ENCODE measurements around the gene EML1.

Gene EML1

DNA sequence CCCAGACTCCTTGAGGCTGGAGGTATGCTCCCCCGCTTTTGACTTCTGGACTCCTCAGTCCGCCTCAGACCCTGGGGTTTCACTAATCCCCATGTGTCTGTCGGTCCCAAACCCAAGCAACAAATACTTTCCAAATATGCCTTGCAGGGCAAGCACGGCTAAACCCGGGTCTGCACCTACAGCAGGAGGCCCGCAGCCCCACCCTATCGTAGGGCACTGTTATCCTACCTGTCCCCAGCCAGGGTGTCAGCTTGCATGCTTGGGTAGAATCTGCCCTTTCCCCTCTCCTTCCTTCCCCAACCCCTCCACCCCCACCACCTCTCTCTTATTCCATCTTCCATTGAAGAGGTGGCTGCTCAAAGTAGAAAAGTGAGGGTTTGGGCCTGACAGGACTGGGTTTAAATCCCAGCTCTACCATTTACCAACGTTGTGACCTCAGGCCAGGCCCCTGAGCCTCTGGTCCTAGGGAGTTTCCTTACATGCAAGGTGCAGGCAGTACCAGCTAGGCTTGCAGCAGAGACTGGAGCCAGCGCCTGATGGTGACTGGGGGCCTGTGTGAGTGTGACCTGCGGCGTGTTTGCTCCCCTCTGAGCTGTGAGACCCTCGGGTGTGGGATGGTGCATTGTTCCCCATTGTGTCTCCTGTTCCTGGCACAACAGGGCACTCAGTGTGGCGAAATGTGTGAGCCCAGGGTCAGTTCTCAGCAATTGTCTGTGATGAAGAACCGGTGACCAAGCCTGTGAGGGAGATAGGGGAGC is 11.2 kb upstream of the EML1 start:
- no peak for DNase-seq

DNA sequence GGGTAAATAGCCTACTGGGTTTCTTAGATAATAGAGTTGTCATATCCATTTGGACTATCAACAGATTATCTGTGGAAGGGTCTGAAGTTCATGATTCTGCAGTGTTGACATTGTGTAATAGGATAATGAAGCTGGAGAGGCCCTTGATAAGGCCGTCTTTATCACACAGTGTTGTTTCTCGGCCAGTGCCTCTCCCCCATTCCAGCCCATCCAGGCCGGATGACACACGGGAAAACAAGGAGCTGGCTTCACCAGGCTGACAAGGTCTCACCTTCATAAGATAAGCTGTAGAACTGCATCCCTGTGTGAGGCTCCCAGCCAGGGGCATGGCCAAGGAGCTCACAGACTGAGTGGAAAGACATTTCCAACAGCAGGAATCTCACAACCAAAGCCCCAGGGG is 8.7 kb upstream of the EML1 start:
- DNase-seq: no peak

- DNase-seq: no peak
Measured at GRCh38 chr14:99785426-99785825, 7.8 kb upstream of the EML1 start.

DNA sequence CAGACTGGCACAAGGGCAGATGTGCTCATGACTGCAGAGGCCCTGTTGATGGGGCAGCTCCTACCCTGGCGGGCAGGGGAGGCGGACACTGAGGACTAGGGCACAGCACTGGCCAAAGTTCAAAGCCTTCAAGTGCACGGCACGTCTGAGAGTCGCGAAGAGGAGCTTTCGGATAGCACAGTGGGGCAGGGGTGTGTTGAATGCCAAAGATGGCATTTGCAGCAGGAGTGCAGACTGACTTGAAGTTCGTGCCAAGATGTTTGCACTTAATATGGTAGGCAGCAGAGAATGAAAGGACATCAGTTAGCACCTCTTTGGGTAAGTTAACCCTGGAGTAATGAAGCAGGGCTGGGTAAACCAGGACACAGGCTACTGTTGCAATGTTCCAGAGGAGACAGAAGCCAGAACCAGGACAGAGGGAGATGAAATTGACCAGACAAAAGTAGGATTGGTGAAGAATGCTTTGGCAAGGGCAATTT is 6.7 kb upstream of the EML1 start:
- DNase-seq: no peak

DNA sequence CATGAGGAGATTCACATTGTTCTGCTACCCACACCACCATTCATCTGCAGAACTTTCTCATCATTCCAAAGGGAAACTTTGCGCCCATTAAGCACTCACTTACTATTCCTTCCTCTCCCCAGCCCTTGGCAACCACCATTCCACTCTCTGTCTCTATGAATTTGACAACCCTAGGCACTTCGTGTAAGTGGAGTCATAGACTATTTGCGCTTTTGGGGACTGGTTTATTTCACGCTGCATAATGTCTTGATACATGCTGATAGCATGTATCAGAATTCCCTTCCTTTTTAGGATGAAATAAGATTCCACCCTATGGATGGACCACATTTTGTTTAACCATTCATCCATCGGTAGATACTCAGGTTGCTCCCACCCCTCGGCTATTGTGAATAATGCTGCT is 4.5 kb upstream of the EML1 start:
- DNase-seq: no peak

- DNase-seq: no peak
Measured at GRCh38 chr14:99789581-99789980, 3.6 kb upstream of the EML1 start.

GRCh38 chr14:99790201-99790977 is 2.8 kb upstream of the EML1 start:
- DNase-seq: peak; percentile 56

GRCh38 chr14:99790978-99791376 is 2.2 kb upstream of the EML1 start:
- peak; percentile 16 for DNase-seq

GRCh38 chr14:99791476-99792209 is 1.6 kb upstream of the EML1 start:
- DNase-seq: no peak

GRCh38 chr14:99792210-99792535 is 1.0 kb upstream of the EML1 start:
- no peak for DNase-seq

DNA sequence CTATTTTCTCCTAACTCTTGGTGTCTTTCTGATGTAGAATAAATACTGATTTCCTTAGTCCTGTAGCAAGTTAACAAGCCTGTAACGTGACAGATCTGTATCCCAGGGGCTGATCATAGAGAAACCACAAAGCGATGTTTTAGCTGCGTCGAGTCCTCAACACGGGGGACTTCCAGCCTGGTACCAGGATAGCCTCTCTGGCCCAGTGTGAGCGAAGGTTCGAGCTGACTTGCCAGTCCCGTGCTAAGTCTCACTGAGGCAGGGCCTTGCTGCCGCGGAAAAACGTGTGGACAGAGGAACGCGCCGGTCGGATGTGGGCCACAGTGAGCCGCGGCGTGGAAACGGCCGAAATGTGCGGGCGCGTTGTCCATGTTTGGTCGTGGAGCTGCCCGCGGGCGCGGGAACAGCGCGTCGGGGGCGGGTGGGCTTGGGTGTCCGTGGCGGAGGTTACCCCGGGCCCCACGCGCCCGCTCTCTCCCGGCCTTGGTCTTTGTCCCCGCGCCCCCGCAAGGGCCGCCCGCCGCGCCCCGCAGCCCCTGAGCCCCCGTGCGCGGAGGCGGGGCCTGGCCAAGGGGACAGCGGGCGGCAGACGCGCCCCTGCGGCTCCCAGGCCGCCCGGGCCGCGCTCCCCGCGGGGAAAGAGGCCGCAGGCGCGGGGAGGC is 531 bp upstream of the EML1 start:
- no peak for DNase-seq

DNA sequence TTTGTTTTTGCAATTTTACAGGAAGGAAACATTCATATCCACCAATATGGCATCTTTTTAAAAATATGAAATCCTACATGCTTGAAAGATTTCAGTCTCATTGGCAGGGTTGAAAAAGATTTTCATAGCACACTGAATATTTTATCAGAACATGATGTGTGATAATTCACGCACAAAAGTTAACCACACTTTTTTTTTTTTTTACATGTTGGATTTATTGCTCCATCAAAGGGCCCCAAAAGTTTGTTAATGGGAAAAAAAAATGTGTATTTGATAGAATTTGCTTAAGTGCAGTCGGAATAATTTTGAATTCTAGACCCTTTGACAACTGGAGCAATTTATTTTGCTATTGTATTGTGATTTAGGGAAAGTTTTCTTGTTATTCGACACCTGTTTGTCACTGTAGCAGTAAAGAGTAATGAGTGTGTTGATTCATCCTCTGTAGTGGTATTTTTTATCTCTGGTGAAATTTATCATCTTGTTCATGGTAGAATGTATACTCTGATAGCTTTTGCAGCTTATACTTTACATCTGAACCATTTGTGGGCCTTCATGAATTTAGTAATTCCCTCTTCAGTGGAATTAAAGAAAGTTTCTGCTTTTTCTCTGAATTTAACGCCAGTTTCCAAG is 1.1 kb downstream of the EML1 start:
- DNase-seq: no peak

DNA sequence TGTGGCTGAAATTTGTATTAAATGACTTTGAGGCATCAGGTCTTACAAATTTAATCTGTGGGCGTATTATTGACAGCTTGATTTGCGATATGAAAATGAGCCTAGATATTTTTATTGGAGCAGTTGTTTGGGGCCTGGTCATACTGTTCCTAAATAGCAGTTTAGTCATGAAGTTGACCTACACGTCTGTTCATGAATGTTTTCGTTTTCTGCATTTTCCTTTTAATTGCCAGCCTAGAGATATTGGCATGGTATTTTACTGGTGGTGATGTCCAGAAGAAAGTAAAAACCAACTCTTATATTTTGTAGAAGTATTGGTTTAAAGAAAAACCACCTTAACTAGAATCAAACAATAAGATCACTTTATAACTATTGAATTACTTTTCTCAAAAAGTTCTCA is 1.8 kb downstream of the EML1 start:
- DNase-seq: no peak

DNA sequence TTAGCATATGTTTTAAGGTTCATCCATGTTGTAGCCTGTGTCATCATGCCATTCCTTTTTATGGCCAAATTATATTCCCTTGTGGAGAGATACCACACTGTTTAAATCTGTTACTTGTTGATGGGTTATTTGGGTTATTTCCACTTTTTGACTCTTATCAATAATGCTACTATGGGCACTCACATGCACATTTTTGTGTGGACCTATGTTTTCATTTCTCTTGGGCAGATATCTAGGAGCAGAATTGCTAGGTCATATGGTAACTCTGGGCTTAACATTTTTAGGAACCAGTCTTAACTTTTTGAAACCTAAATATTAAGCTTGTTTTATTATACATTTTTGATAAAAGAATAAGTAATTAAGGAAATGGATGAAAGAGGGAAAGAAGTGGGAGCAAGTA is 4.0 kb downstream of the EML1 start:
- no peak for DNase-seq

- no peak for DNase-seq
Measured at GRCh38 chr14:99800781-99801180, 7.6 kb downstream of the EML1 start.

- DNase-seq: no peak
Measured at GRCh38 chr14:99802301-99803105, 9.3 kb downstream of the EML1 start.

GRCh38 chr14:99803106-99803775 is 10.0 kb downstream of the EML1 start:
- no peak for DNase-seq

- DNase-seq: peak; percentile 63
Measured at GRCh38 chr14:99803803-99804202, 10.6 kb downstream of the EML1 start.

DNA sequence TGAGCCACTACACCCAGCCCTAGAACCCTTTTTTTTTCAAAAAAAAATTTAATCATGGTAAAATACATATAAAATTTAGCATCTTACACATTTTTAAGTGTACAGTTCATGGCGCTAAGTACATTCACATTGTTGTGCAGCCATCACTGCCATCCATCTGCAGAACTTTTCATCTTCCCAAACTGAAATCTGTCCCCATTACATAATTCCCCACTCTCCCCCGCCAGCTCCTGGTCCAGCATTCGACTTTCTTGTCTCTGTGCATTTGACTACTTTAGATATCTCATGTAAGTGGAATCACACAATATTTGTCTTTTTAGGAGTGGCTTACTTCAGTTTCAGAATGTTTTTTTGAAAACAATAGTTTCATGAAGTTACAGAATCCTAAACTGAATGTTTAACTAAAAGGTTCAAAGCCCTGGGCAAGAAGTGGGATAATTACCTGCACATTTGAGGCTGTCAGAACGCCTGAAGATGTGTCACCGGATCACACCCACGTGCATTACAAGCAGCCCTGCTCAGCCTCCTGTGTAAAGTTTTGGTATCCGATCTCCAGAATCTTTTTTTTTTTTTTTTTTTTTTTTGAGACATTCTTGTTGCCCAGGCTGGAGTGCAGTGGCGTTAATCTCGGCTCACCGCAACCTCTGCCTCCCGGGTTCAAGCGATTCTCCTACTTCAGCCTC is 12.7 kb downstream of the EML1 start:
- no peak for DNase-seq

GRCh38 chr14:99806836-99807235 is 13.6 kb downstream of the EML1 start:
- DNase-seq: no peak
